ENCODE measurements around the gene ZDHHC13.

The ZDHHC13 gene

DNA sequence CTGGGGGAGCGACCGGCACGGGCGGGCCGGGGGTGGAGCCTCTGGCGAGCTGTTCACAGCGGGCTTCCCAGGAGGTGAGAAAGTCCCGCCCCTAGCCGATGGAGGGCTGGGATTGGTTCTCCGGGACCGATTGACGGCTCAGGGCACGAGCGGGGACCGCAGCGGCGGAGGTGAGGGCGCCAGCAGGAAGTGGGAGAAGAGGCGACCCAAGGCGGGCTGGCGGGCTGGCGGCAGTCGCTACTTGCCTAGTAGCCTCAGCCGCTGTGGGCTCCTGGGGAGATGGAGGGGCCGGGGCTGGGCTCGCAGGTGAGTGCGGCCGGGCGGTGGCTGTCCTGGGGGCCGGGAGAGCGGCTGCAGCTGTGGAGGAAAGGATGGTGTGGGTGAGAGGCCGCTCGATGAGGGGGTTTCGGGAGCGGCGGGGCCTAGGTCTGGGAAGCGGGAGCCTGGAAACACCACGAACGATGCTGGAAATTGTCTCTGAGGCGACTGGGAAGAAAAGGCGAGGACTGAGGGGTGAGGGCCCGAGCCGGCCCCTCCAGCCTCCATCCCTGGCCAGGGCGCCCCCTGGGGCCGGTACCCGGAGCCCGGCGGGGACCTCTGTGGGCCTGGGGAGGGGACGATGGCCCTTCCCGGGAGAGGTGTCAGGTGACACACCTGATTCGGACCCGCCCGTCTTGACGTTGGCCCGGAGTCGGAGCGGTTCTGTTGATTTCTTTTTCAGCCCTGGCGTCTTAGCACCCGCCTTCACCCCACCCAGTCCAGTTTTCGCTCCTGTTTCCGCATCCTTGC lies at the start of gene ZDHHC13:
ZDHHC13 (plus strand) TSS at position 198 of the 789 bp plus-strand sequence; CDS start at position 280, 82 bp downstream.
- peak; percentile 98 for DNase-seq (ENCODE audit: low spot score)

DNA sequence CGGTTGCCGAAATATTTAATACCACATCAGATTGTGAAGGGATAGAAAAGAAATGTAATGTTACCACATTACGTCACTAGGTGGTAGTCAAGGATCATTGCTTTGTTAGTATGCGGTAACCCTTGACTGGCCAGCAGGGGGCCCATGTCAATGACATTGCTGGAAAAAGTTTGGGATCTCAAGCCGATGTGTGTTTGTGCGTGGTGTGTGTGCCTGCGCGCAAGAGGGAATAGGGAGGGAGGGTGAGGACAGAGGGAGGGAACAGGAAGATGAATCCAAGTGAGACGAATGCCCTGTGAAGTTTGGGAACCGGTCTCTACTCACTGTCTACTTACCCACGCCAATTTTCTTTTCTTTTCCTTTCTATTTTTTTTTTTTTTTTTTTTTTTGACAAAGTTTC lies 45.7 kb upstream of the ZDHHC13 start:
- peak; percentile 85 for DNase-seq (ENCODE audit: low spot score)

- DNase-seq (ENCODE audit: low spot score) = no peak
These were observed 44.5 kb upstream of the ZDHHC13 start for GRCh38 chr11:19072464-19072863.

DNA sequence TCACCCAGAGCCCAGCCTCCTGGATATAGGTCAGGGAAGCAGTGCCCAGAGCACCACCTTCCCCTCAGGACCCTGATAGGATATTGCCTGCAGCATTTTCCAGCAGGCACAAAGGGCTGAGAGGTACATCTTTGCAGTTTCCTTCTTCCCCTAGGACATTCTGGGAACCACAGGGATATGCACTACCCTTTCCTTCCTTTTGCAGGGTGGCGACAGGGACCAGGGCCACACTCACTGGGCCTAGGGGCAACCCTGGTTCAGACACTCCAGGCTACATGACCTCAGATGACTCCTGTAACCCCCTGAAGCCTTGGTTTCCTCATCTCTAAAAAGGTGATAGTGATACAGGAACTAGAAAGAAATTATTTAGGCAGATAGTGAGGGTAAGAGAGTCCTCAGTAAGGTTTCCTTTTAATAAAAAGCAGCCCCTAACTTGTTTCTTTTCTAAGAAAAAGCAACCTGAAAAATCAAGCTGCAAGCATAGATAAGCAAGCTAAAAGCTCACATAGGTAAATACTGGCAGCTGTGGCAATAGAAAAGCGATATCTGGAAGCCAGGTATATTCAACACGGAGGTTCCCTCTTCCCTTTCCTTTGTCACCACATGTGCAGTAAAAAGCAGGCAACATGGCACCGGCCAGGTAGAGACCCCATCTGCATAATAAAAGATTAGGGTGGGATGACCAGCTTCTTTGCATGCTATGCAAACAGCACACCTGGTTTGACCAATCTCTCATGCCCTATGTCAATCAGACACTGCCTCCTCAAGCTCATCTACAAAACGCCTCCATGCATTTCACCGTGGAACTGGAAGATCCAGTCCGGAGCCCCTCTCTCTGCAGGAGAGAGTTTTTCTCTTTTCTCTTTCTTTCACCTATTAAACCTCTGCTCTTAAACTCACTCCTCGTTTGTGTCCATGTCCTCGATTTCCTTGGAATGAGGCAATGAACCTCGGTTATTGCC lies 43.2 kb upstream of the ZDHHC13 start:
- DNase-seq (ENCODE audit: low spot score) = no peak

GRCh38 chr11:19075636-19076035 lies 41.3 kb upstream of the ZDHHC13 start:
- no peak for DNase-seq (ENCODE audit: low spot score)

DNA sequence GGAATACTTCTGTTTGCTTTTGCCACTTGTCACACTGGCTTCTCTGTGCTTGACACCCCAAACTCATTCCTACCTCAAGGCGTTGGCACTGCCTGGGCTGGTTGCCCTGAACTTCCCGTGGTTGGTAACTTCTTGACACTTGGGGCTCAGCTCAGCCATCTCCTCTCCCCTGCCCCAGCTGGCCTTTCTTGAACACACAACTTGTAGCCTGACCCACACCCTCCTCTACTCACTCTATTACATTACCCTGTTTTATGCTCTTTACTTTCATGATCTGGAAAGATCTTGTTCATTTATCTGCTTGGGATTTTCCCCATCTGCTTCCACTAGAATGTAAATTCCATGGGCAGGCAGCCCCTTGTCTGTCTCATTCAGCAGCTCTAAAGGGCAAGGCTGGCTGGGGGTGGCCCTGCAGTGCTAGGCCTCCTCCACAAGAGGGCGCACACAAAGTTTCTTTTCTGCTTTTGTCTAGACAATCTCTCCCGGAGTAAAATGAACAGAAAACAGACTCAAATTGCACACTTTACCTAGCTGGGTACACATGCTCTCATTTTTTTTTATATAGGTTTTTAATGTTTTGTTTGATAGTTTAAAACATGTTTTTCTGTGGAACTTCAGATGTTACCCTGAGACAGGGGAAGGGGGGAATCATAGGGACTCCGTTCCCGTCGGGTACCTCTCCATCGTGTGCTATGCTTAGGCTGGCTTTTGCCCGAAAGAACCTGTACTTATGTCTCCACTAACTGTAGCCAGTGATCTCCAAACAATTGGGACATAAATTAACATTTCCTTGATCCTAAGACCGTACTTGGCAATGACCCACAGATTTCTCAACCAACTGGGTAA lies 40.0 kb upstream of the ZDHHC13 start:
- DNase-seq (ENCODE audit: low spot score) = peak; percentile 56

DNA sequence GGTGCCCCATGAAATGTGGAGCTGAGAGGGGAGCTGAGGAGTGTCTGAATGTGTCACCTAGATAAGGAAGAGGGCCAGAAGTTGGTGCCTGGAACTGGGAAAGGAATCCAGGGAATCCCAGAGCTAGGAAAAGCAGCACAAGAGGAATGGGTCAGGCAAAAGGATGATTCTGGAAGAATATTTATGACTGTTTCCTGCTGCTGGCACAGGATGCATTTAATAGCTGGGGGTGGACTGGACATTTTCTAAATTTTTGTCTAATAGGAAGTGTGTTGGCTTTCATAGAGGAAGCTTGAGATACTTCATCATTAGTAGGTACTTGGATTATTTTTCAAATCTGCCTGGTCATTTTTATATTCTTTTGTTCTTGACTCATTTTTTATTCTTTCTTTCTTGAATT lies 39.0 kb upstream of the ZDHHC13 start:
- no peak for DNase-seq (ENCODE audit: low spot score)

DNA sequence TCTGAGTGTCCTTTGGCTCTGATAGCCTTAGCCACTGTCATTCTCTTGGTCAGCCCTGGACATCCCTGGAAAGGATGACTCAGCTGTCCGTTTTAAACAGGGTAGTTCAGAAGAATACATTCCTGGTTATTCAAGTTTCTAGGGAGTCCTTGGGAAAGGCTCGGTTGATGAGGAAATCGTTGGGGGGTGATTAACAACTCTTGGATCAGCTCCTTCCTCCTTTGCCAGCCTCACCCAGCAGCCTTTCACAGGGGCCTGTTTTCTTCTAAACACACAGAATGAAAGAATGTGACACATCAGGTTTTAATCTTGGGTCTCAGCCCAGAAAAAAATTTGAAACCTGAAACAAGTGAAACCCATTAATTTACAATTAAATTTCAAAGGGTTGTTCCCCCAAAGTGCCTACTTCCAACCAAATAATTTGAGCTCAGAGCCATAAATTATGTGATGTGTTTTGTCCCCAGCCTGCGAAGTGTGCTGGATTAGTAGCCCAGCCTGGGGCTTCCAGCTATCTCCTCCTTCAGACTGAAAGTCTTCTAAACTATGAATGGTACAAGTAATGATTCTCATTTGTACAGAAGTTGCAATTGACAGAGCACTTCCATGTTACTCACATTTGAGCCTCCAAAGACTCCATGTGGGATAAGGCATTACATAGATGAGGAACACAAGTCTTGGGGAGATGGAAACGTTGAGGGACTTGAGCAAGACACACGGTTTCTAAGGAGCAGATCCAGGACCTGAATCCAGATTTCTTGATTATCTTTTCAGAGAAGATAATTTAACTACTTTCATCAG lies 37.1 kb upstream of the ZDHHC13 start:
- DNase-seq (ENCODE audit: low spot score) = peak; percentile 92

DNA sequence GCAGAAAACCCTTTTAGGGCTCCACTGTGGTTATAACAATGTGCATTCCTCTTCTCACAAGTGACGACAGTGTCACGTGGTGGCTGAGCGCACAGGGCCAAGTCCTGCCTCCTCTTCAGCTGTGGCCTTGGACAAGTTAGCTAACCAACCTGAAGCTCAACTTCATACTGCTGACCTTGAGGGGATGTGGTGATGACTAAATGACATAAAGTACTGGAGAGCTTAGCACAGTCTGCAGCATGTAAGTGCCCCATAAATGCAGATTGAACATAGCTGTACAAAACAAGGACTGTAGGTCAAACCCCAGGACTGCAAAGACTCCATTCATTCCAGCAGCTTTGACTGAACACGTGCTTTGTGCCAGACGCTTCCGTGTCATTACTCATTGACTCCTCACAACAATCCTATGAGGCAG lies 36.4 kb upstream of the ZDHHC13 start:
- DNase-seq (ENCODE audit: low spot score) = peak; percentile 59

GRCh38 chr11:19083166-19083565 lies 33.8 kb upstream of the ZDHHC13 start:
- DNase-seq (ENCODE audit: low spot score) = no peak

DNA sequence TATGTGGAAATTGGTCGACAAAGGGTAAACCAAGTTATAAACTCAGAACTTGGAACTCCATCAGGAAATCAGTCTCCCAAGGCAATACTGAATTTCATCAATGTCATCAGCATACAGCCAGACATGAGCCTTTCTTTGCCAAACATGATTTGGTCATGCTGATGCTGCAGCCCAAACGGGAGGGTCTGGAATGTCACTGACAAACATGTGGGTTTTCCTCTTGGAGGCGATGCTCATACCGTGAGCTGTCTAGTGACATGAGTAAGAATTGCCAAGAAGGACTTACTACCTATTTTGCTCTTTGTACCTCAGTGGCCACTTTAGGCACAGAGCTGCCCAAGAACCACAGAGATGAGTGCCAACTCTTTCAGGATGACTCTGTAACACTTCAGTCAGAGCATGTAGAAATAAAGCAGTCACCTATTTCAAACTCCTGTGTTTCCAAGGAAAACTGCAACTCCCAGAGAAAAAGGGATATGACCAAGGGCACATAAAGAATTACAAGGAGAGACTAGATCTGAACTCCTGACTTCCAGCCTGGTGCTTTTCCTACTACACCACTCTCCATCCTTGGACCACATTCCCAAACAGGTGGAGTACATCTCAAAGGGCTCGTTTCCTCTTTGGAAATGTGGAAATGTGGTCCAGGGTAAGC lies 32.2 kb upstream of the ZDHHC13 start:
- DNase-seq (ENCODE audit: low spot score) = no peak

- DNase-seq (ENCODE audit: low spot score) = peak; percentile 35
These were observed 29.3 kb upstream of the ZDHHC13 start for GRCh38 chr11:19087658-19088057.

GRCh38 chr11:19088791-19089190 lies 28.2 kb upstream of the ZDHHC13 start:
- DNase-seq (ENCODE audit: low spot score) = no peak

GRCh38 chr11:19089421-19089820 lies 27.5 kb upstream of the ZDHHC13 start:
- DNase-seq (ENCODE audit: low spot score) = no peak

DNA sequence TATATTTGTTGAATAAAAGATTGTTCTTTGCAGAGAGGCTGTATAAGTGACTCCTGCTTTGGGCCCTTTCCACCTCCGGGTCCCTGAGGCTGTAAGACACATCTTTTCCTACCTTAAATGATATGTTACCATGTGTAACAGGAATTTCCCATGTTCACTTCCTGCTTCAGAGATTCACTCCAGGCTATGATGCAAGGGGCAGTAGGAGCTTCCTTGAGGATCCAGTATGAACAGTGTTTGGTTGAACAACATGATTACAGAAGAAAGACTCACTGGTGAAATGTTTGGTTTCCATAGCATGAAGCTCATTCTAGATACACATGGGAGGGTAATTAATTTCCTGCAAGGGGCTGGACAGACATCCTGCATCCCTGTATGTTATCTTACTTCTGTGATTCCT lies 25.6 kb upstream of the ZDHHC13 start:
- no peak for DNase-seq (ENCODE audit: low spot score)

DNA sequence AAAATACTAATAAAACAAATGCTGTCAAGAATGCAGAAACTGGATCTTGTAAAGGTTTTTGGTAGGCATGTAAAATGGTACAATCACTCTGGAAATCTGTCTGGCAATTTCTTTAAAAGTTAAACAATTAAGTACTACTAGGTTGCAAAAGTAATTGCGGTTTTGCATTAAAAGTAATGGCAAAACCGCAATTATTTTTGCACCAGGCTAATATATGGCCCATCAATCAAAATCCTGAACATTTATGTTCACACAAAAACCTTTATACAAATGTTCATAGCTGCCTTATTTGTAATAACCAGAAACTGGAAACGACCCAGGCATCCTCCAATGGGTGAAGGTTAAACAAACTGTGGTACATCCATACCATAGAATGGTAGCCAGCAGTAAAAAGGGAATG lies 24.6 kb upstream of the ZDHHC13 start:
- no peak for DNase-seq (ENCODE audit: low spot score)

GRCh38 chr11:19092850-19093249 lies 24.1 kb upstream of the ZDHHC13 start:
- no peak for DNase-seq (ENCODE audit: low spot score)

GRCh38 chr11:19093976-19094375 lies 23.0 kb upstream of the ZDHHC13 start:
- peak; percentile 56 for DNase-seq (ENCODE audit: low spot score)

DNA sequence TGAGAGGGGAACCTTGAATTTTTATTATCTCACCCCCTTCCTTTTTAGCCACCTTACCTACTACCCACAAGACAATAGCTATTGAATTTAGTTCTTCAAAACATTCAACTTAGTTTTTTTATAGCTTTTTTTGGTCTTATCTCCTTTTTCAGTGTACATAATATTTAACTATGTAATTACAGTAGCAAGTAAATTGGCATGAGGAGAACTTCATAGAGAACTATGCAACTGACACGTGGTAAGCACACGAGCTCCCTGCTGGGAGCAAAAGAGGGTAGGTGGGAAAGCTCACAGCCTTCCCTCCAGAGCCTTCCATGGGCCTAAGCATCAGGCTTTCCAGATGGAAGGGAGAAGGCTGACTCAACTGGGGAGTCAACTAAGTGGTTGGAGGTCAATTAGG lies 22.1 kb upstream of the ZDHHC13 start:
- no peak for DNase-seq (ENCODE audit: low spot score)

DNA sequence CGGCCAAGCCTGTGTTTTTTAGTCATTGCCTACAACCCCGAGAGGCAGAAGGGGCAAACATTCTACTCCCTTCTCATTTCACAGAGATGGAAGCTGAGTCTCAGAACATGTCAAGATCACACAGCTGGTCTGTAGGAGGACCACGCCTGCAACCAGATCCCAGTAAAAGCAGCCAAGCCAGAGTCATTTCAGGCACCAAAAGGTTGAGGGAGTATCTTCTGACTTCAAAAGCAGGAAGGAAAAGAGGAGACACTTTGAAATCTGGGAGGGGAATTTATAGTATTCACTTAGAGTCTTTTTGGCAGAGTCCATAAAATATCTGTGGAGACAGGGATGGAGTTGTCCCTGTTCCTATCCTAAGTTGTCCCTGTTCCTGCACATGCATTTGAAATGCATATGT lies 17.9 kb upstream of the ZDHHC13 start:
- DNase-seq (ENCODE audit: low spot score) = no peak

- DNase-seq (ENCODE audit: low spot score) = no peak
These were observed 16.1 kb upstream of the ZDHHC13 start for GRCh38 chr11:19100885-19101284.
